ENCODE data around the gene IST1. TPM values are rescaled to one million over a fixed set of nuclear protein-coding genes. Genes with fewer than 3 reads are reported as not detected.

The IST1 gene
- total RNA-seq, 4 donors from 2014 or later: 215 to 253 (median 223) TPM

DNA sequence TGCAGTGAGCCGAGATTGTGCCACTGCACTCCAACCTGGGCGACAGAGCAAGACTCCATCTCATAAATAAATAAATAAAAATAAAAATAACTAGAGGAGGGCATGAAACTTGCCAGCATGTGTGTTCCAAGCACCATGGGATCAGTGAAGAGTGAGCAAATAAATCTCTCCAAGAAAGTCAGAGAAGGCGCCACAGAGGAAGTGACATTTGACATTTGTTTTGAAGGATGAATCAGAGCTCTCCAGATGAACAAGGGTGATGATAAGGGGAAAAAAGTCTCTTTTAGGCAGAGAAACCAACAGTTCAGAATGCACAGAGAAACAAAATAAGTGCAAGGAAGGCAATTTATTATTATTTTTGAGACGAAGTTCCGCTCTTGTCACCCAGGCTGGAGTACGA is 50.3 kb downstream of the IST1 start:
- Histone ChIP-seq H3K27ac (no peak overlapping the region), H3K36me3 (no peaks in the 10 kb centered on the region), H3K4me3 (replicated peaks in 1 of 3) (no peak overlapping the region), H3K27me3 (no peaks in the 10 kb centered on the region), H3K4me1 (no peaks in the 10 kb centered on the region), H3K9me3 (no peaks in the 10 kb centered on the region)
- no peak for DNase-seq
- no peak for TF ChIP-seq POLR2A (IDR thresholded peaks at IDR 0.05)
- TF ChIP-seq, protein P1, sequence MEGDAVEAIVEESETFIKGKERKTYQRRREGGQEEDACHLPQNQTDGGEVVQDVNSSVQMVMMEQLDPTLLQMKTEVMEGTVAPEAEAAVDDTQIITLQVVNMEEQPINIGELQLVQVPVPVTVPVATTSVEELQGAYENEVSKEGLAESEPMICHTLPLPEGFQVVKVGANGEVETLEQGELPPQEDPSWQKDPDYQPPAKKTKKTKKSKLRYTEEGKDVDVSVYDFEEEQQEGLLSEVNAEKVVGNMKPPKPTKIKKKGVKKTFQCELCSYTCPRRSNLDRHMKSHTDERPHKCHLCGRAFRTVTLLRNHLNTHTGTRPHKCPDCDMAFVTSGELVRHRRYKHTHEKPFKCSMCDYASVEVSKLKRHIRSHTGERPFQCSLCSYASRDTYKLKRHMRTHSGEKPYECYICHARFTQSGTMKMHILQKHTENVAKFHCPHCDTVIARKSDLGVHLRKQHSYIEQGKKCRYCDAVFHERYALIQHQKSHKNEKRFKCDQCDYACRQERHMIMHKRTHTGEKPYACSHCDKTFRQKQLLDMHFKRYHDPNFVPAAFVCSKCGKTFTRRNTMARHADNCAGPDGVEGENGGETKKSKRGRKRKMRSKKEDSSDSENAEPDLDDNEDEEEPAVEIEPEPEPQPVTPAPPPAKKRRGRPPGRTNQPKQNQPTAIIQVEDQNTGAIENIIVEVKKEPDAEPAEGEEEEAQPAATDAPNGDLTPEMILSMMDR (IDR thresholded peaks at IDR 0.05): no peak
- whole genome bisulfite sequencing, 2 donors: 78 to 79% methylated on average over 6 of the region's 6 CpGs
- intact Hi-C loops (cut with DNase I): no loop called here

DNA sequence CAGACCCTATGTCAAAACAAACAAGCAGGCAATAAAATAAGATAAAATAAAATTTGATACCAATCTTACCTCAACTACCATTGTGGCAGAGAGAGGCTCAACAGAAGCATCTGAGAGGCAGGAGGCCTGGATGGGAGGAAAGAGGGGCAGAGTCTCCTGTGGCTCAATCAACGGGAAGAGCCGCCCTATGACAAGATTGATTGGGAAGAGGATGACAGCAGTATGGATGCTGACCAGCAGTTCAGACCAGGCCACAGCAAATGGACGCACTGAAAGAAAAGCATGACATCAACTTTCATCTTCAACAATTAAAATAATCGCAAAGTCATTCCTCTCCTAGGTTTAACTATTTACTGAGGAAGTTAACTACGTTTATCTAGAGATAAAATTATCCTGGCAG is 57.5 kb downstream of the IST1 start:
- Histone ChIP-seq H3K9me3 (no peaks in the 10 kb centered on the region), H3K27me3 (no peaks in the 10 kb centered on the region), H3K4me3 (replicated peaks in 1 of 3) (no peak overlapping the region), H3K36me3 (no peaks in the 10 kb centered on the region), H3K4me1 (no peaks in the 10 kb centered on the region), H3K27ac (no peak overlapping the region)
- intact Hi-C loops (cut with DNase I): no loop called here
- no peak for TF ChIP-seq POLR2A (IDR thresholded peaks at IDR 0.05)
- TF ChIP-seq, protein P1 (IDR thresholded peaks at IDR 0.05): no peak
- WGBS, 2 donors: 67 to 71% methylated on average over 5 of the region's 5 CpGs
- no peak for DNase-seq

DNA sequence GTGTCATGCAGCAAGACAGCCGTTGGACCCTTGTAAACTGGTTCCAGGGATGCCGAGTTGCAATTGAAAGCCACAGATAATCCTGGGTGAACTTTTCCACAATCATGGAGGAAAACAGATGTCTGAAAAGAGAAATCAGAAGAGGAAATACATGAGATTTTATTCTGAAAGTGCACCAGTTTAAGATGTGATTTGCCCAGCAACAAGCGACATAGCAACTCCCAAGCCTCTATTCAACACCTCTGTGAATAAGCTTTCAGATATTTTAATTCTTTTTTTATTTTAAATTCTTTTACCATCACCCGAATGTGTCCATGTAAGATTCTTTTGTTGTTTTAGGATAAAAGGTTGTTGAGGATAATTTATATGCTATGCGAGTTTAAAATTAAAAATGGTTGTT is 58.8 kb downstream of the IST1 start:
- no peaks in the 10 kb centered on the region for H3K9me3 ChIP-seq
- H3K27me3 ChIP-seq: no peaks in the 10 kb centered on the region
- H3K36me3 ChIP-seq: no peaks in the 10 kb centered on the region
- DNase-seq: no peak
- no peak for TF ChIP-seq POLR2A (IDR thresholded peaks at IDR 0.05)
- TF ChIP-seq, protein P1 (IDR thresholded peaks at IDR 0.05): no peak
- WGBS, 2 donors: 76 to 87% methylated on average over 5 of the region's 5 CpGs
- intact Hi-C loops (cut with DNase I): no loop called here
- H3K27ac ChIP-seq: no peak overlapping the region
- no peaks in the 10 kb centered on the region for H3K4me1 ChIP-seq
- H3K4me3 ChIP-seq (replicated peaks in 1 of 3): no peak overlapping the region

DNA sequence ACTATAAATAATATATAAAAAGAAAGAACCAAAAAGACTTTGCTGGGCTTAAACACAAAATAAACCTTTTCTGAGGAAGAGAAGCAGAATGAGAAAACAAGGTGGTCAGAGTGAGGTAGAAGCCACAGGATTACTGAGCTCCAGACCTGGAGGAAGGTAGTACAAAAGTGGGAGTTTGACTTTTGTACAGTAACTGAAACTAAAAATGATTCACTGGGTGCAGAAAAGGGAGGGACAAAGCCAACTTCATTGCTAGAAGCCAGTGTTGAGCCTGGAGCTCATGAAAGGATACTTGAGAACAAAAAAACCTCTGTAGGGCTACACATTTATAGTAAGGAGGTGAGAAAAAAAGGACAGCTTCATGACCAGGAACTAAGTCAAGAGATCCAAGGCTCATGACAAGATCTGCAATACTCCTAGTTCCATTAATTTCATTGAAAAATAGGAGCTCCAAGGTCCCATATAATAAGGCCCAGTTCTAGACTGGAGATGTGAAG is 59.4 kb downstream of the IST1 start:
- DNase-seq: no peak
- intact Hi-C loops (cut with DNase I): no loop called here
- Histone ChIP-seq H3K27me3 (no peaks in the 10 kb centered on the region), H3K4me3 (replicated peaks in 1 of 3) (no peak overlapping the region), H3K27ac (no peak overlapping the region), H3K36me3 (no peaks in the 10 kb centered on the region), H3K9me3 (no peaks in the 10 kb centered on the region), H3K4me1 (no peaks in the 10 kb centered on the region)
- no peak for TF ChIP-seq POLR2A (IDR thresholded peaks at IDR 0.05)
- TF ChIP-seq, protein P1 (IDR thresholded peaks at IDR 0.05): no peak

DNA sequence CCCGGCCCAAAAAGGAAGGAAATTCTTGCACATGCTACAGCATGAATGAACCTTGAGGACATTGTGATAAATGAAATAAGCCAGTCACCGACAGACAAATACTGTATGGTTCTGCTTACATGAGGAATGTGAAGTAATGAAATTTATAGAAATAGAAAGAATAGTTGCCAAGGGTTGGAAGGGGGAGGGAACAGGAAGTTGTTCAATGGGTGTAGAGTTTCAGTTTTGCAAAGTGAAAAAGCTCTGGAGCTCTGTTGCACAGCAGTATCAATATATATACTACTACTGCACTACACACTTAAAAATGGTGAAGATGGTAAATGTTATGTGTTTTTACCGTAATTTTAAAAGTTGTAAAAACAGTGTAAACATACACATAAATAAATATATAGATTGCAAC is 61.2 kb downstream of the IST1 start:
- Histone ChIP-seq H3K36me3 (no peaks in the 10 kb centered on the region), H3K9me3 (no peaks in the 10 kb centered on the region), H3K27me3 (no peaks in the 10 kb centered on the region), H3K4me1 (no peaks in the 10 kb centered on the region), H3K27ac (no peak overlapping the region), H3K4me3 (replicated peaks in 1 of 3) (no peak overlapping the region)
- intact Hi-C loops (cut with DNase I): no loop called here
- WGBS, 2 donors: 78 to 85% methylated on average over 3 of the region's 3 CpGs
- DNase-seq: no peak
- TF ChIP-seq POLR2A (IDR thresholded peaks at IDR 0.05): no peak
- TF ChIP-seq, protein P1 (IDR thresholded peaks at IDR 0.05): no peak

All from thyroid gland (tissue), 4 donors.